Glutamatergic neuron (in vitro differentiated cells): ENCODE measurements around the gene MRPS35. TPM values are rescaled to one million over a fixed set of nuclear protein-coding genes. Genes with fewer than 3 reads are reported as not detected.

Source experiments
- DNase-seq: peaks from one replicate; pipeline ENCODE4 v3.0.0; 2022
- H3K27ac Mint-ChIP-seq: one replicate; pipeline ENCODE4 v1.8.0; 2020; ENCODE audit warnings: mild to moderate bottlenecking, mixed read lengths, inconsistent platforms; ENCODE audit not compliant: unreplicated experiment
- H3K27me3 Mint-ChIP-seq: one replicate; pipeline ENCODE4 v1.8.0; 2020; ENCODE audit warnings: mild to moderate bottlenecking, moderate library complexity, mixed read lengths, inconsistent platforms; ENCODE audit not compliant: unreplicated experiment
- H3K36me3 Mint-ChIP-seq: one replicate; pipeline ENCODE4 v1.8.0; 2020; ENCODE audit warnings: mild to moderate bottlenecking, mixed read lengths, inconsistent platforms; ENCODE audit not compliant: unreplicated experiment
- H3K4me1 Mint-ChIP-seq: one replicate; pipeline ENCODE4 v1.8.0; 2020; ENCODE audit warnings: mild to moderate bottlenecking, low read depth, mixed read lengths, inconsistent platforms; ENCODE audit not compliant: unreplicated experiment
- H3K4me3 Mint-ChIP-seq: one replicate; pipeline ENCODE4 v1.8.0; 2020; ENCODE audit warnings: mild to moderate bottlenecking, mixed read lengths, inconsistent platforms; ENCODE audit not compliant: unreplicated experiment
- H3K9me3 Mint-ChIP-seq: one replicate; pipeline ENCODE4 v1.8.0; 2020; ENCODE audit warnings: mild to moderate bottlenecking, moderate library complexity, mixed read lengths, inconsistent platforms; ENCODE audit not compliant: unreplicated experiment
- total RNA-seq: library from RNA; stranded (reverse); fragmentation: NEBNext Ultra II Directional; extraction: Animal tissue kit (Norgen Biotek cat#: 25700); gene quantifications from one replicate; pipeline ENCODE4 v1.2.1, GENCODE V29; 2021; ENCODE audit not compliant: unreplicated experiment
- TF ChIP-seq, protein P1 (sequence below): fragments of 200-600 bp; sonication (generic); IDR thresholded peaks from one replicate; pipeline ENCODE4 v1.5.0; 2021; ENCODE audit not compliant: partially characterized antibody, unreplicated experiment

The MRPS35 gene
- total RNA-seq, 1 donor from 2014 or later, result 27.4 TPM

DNA sequence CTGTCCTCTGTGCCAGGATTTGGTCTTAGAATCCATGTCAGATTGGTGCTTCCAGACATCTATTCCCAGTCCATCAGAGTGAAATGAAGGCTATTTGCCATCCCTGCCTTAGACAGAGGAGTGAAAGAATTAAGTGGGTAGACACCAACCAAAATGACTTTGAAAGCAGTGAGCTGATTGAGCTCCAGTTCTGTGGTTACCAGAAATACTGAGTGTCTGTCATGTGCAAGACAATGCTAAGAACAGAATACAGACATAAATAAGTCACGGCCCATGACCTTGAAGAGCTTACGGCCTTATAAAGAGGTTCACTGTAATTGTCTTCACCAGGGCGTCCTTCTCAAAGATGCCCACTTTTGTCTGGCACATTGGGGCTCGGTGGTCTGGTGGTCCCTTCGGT is 91.0 kb downstream of the MRPS35 start:
- Mint-ChIP-seq H3K4me3 (no peak overlapping the region), H3K27ac (no peak overlapping the region), H3K9me3 (no peaks in the 10 kb centered on the region), H3K36me3 (peaks cover 6% of the 10 kb centered on the region), H3K27me3 (peaks cover 3% of the 10 kb centered on the region), H3K4me1 (no peaks in the 10 kb centered on the region)
- no peak for DNase-seq
- TF ChIP-seq, protein P1, sequence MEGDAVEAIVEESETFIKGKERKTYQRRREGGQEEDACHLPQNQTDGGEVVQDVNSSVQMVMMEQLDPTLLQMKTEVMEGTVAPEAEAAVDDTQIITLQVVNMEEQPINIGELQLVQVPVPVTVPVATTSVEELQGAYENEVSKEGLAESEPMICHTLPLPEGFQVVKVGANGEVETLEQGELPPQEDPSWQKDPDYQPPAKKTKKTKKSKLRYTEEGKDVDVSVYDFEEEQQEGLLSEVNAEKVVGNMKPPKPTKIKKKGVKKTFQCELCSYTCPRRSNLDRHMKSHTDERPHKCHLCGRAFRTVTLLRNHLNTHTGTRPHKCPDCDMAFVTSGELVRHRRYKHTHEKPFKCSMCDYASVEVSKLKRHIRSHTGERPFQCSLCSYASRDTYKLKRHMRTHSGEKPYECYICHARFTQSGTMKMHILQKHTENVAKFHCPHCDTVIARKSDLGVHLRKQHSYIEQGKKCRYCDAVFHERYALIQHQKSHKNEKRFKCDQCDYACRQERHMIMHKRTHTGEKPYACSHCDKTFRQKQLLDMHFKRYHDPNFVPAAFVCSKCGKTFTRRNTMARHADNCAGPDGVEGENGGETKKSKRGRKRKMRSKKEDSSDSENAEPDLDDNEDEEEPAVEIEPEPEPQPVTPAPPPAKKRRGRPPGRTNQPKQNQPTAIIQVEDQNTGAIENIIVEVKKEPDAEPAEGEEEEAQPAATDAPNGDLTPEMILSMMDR, result no peak

DNA sequence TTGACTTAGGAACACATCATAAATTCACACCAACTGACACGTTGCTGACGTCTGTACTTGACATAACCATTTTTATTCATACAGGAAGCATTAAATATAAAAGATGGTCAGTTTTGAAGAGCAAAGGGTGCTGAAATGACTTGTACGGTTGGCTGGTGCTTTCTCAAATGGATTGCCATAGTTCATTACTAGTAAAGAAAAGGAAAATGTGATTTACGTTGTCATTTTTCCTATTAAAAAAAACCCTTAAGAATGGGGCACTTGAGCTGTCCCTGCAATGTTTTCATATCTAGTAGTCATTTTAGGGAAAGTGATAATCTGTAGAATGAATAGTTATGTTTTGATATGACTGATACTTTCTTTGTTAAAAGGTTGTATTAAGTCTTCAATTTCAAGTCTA is 91.9 kb downstream of the MRPS35 start:
- Mint-ChIP-seq H3K4me3 (no peak overlapping the region), H3K27ac (no peak overlapping the region), H3K27me3 (peaks cover 3% of the 10 kb centered on the region), H3K4me1 (peaks cover 4% of the 10 kb centered on the region), H3K36me3 (peaks cover 3% of the 10 kb centered on the region), H3K9me3 (no peaks in the 10 kb centered on the region)
- no peak for DNase-seq
- TF ChIP-seq, protein P1, result no peak

- no peak overlapping the region for H3K4me3 Mint-ChIP-seq
- TF ChIP-seq, protein P1, result no peak
- peaks cover 3% of the 10 kb centered on the region for H3K27me3 Mint-ChIP-seq
- H3K27ac Mint-ChIP-seq, result no peak overlapping the region
- H3K36me3 Mint-ChIP-seq, result no peaks in the 10 kb centered on the region
- no peak for DNase-seq
- peaks cover 4% of the 10 kb centered on the region for H3K4me1 Mint-ChIP-seq
- no peaks in the 10 kb centered on the region for H3K9me3 Mint-ChIP-seq
Observed at GRCh38 chr12:27802936-27803335, 92.3 kb downstream of the MRPS35 start.

GRCh38 chr12:27805238-27805637 is 94.6 kb downstream of the MRPS35 start:
- TF ChIP-seq, protein P1, result no peak
- Mint-ChIP-seq H3K4me1 (peaks cover 9% of the 10 kb centered on the region), H3K27ac (no peak overlapping the region), H3K9me3 (no peaks in the 10 kb centered on the region), H3K36me3 (no peaks in the 10 kb centered on the region), H3K4me3 (no peak overlapping the region), H3K27me3 (peaks cover 3% of the 10 kb centered on the region)
- no peak for DNase-seq

Other genes with a start within 250 kb of the MRPS35 start
- gene PPFIBP1, start 186.6 kb upstream of the MRPS35 start, total RNA-seq, result 43.0 TPM
- 1.6 TPM for gene REP15, start 14.4 kb upstream of the MRPS35 start, total RNA-seq
- gene KLHL42, start 69.4 kb downstream of the MRPS35 start, total RNA-seq, result 65.3 TPM
- gene MANSC4, start 69.4 kb downstream of the MRPS35 start, total RNA-seq, result not detected